Epithelial cell of prostate (primary cell): ENCODE data around the gene SKIC8.
A peak's percentile ranks its signal among the peaks of the same experiment; 100 is the strongest.

Experiments used
- DNase-seq: peaks from one replicate; pipeline ENCODE4 v3.0.0-alpha.2; 2011; ENCODE audit warnings: low read depth, low spot score
- H3K27ac ChIP-seq: fragments of 450-650 bp; 2 replicates; pipeline ENCODE4 v1.5.1; 2017; ENCODE audit warnings: mild to moderate bottlenecking

SKIC8 gene

DNA sequence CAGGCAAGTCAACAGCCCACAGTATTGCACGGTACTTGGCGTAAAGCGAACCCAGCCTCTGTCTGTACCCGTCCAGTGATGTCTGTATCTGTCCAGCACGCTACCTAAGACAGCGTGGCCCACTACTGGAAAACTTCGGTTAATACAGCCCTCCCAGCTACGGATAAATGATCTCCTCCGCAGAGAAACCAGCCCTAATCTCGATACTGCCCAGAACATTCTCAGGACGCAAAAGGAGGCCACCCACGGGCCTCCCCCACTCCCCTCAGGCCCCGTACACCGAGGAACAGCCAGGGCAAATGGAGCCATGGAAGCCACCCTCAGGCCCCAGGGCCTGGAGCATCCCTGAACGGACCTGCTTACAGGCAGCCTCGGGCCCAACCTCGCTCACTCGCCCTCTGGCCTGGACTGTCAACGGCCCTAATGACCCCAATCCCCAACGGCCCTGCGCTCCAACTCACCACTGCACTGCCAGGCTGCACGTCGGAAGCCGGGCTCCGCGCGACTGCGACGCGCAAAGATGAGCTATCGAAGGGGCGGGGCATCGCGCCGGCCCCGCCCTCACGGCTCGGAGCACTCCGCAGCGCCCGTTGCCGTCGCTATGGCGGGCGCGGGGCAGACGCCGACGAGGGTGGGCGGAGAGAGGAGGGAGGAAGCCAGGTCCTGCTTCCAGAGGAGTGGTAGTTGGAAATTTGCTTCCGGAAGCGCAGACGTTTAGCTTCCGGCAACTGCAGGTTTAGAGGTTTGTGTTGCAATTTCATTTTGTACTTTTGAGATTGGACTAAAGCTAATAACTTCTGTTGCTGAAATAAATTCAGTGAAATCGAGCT lies at the start of gene SKIC8:
SKIC8 (minus strand) TSS at position 509 of the 830 bp plus-strand sequence. CDS start 3,923 bp downstream, outside the sequence.
- H3K27ac ChIP-seq: peak within 1 kb of the TSS; percentile 70
- DNase-seq: peak; percentile 41

DNA sequence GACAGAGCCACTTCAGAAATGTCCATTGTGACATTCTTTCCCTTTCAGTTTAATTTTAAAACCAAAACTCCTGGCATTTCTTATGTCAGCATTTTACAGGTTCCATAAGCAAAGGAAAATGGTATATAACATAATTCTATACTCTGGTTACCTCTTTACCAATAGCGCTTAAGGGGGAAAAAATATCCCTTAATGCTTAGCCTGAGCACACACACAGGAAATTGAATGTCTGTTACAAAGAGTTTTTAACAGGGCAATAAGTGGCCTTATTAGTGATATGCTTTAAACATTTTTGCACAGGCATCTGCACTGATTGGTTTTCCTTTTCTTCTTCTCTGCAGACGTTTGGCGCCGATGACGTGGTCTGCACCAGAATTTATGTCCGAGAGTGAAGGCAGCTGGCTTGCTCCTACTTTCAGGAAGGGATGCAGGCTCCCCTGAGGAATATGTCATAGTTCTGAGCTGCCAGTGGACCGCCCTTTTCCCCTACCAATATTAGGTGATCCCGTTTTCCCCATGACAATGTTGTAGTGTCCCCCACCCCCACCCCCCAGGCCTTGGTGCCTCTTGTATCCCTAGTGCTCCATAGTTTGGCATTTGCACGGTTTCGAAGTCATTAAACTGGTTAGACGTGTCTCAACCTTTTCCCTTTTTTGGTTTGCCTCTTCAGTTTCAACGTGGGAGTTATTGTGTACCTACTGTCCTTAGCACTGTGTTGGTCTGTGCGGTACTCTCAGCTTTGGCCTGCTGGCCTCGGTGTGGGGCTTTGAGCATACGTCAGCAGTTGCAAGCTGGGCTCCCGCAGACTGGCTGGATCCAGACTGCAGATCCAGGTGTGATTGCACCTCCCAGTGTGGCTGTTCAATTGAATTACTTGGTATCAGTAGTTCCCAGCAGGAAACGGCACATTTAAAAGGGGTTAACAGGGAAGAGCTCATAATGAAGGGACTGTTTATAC lies 48.5 kb upstream of the SKIC8 start:
- DNase-seq: no peak
- H3K27ac ChIP-seq: no peak overlapping the region

DNA sequence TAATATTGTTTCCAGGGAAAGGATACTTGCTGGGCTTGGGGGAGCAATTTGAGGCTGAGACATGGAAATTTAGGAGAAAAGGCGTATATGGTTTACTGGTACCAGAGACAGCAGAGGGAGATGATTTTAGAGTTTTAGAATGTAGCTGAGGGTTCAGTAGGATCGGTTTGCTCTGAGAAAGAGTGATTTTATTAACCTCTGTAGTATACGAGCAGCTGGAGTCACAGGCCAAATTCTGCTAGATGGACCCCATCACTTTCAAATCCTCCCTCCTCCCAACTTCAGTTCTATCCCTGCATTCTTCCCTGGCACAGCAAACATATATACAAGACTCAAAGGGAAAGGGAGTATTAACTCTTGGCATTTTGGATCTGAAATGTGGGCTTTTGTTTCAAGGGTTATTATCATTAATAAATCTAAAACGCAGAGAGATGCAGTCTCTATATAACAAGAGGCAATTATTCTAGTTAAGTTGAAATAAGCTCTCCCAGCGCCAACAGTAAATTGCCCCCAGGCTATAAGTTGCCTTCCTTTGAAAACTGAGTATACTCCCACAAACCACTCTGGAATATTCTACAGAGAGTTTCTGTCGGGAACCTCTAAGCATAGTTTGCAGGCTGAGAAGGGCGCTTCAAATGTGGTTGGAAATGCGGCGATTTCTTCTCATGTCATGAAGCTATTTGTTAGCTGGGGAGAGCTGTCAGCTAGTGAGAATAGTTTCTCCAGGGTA lies 46.2 kb upstream of the SKIC8 start:
- DNase-seq: no peak
- no peak overlapping the region for H3K27ac ChIP-seq

DNA sequence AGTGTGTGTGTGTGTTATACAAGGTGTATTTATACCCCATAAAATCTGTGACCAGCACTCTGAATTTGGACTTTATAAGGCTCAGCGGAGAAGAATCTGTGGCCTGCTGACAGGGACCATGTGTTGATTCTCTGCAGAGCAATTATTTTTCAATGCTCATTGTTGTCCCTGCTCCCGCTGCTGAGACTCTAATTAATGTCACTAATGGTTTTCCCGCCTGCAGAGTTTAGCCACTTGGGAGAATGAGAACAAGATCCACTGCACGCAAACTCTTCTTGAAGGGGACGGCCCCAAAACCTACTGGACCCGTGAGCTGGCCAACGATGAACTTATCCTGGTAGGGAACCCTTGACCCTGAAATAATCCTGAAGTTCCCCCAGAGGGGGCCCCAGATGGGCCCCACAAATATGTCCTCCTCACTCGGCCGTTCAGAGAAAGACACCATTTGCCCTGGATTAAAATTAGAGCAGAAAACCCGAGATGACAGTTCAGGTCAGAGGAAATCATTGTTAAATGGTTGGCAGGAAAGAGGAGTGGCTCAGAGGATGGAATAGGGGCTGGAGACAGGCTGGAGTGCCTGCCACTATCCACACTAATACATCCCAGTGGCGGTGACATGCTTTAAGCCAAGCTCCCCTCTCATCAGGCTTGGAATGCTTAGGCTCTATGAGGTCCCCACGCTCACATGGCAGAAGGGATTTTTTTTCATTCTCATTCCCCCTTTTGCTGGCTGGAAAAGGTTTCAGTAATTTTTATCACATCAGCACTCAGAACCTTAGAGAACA lies 44.1 kb upstream of the SKIC8 start:
- H3K27ac ChIP-seq: no peak overlapping the region
- no peak for DNase-seq

DNA sequence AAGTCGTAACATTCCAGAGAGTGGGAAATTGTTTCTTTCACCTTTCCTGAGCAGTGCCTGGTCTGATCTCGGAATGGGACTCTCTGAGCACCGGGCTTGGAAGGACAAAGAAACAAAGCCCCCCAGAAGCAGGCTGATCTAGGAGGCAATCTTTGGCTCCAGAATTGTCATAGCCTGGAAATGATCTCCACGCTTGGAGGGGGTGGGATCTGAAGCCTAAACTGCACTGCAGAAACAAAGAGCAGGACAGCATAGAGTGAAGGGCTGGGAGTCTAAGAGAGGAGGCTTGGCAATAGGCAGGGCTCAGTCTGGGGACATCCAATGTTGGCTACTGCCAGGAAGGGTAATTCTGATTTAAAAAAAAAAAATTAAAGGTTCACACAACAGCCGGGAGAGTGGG lies 42.6 kb upstream of the SKIC8 start:
- DNase-seq: no peak
- no peak overlapping the region for H3K27ac ChIP-seq

DNA sequence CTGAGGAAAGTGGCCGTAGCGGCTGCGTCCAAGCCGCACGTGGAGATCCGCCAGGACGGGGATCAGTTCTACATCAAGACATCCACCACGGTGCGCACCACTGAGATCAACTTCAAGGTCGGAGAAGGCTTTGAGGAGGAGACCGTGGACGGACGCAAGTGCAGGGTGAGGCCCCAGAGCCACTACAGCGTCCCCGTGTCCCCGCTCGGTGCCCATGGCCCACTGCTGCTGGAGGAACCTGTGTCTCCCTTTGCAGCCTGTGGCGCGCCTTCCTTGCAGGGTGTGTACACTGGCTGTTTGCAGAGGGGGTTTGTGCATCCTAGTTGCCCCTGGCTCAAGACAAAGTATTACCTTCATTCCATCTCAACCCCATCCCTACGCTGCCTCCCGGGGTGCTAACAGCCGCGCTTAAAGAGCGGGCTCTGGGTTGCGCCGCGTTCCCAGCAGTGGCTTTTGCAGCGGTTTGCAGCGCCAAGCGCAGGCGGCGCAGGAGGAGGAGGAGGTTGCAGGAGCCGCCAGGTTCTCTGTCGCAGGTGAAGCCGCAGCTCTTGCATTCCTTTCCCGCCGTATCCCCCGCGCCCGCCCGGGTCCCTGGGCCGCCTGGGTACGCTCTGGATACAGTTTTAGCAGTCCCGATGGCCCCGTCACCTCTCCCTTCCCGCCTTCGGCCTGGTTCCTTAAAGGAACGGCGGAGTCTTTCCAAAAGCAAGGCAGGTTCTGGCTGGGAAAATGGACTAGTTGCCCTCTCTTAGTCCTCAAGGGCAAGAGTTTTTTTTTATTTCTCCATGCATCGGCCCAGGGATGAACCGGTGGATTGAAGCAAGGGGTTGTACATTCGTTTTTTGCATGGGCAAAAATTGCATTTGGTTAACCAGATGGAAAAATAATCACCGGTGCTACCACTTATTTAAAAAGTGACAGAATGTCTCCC lies 41.9 kb upstream of the SKIC8 start:
- H3K27ac ChIP-seq: no peak overlapping the region
- no peak for DNase-seq

DNA sequence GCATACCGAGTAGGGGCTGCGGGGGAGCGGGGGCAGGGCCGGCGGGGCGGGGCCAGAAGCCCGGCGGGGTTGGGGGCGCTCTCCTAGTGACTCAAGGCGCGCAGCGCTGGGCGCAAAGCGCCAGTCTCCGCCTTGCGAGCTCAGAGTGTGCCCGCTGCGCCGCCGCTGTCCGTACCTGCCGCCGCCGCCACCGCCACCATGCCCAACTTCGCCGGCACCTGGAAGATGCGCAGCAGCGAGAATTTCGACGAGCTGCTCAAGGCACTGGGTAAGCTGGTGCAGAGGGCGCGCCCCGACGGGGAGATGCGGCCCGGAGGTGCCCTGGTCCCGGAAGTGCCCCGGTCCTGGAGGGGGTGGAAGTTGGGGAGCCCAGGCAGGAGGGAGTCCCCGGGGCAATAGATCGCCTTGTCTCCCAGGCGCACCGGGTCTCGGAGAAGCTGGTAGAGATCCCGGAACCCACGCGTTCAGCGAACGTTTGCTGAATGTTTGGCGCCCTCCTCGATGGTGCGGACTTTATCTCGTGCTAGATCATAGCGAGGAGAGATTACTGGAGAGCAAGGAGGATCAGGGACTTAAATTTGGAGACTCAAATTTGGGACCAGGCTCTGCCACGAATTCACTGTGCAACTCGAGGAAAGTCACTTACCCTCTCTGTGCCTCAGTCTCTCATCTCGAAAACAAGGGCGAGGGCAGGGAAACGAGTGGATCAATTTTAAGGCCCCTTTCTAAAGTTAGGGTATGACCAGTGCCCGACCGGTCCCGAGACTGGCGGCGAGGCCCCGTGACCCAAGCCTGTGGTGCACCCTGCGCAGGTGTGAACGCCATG lies 41.0 kb upstream of the SKIC8 start, which contains the start of gene CRABP1:
CRABP1 (plus strand) TSS at position 123 of the 826 bp plus-strand sequence; CDS start at position 199, 76 bp downstream.
- no peak for DNase-seq
- H3K27ac ChIP-seq: no peak within 1 kb of the TSS

DNA sequence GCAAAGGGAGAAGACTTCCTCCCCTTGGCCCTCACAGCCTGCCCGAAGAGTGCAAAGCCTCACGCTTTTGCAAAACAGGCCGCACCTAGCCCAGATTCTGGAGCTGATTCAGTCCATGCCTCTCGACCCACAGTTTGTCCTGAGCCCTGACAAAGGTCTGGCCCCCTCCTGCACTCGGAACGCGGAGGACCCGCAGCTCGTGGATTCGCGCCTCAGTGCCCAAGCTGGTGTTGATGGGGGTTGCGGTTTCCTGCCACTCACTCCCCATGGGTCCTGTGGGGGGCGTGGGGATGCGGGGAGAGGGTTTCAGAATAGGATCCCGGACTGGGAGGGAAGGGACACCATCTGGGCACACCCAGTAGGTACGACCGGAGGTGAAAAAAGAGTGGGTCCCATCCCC lies 40.1 kb upstream of the SKIC8 start:
- no peak overlapping the region for H3K27ac ChIP-seq
- no peak for DNase-seq

DNA sequence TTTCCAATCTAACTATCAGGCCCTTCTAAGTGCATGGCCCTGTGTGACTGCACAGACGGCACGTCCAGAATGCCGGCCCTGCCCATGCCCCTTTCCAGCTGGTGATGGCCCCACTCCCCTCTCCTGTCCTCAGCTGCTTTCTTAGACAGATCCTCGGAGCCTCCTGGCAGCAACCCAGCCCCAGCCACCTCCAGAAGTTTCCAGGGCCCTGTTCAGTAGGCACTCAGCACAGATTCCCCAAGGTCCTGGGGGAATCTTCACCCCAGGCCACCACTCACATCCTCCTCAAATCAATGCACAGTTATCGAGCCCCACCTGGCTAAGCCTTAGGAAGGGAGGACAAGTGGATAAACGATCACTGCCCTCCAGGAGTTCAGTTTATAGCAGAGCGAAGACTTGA lies 39.4 kb upstream of the SKIC8 start:
- no peak overlapping the region for H3K27ac ChIP-seq
- DNase-seq: no peak

DNA sequence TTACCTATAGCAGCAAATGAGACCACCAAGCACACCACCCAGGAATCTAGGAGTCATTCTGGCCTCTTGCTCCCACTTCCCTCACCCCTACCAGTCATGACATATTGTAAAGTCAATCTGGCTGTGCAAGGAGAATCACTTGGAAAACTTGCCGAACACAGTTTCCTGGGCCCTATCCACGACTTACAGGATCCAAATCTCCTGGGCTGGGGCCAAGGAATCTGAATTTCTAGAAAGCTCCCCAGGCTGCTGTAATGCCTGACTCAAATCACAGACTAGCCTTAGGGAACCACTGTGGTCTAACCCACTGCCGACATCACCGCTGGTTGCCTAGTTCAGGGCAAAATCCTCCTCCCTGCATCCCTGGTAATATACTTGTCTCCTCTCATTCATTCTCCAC lies 36.6 kb upstream of the SKIC8 start:
- H3K27ac ChIP-seq: no peak overlapping the region

DNA sequence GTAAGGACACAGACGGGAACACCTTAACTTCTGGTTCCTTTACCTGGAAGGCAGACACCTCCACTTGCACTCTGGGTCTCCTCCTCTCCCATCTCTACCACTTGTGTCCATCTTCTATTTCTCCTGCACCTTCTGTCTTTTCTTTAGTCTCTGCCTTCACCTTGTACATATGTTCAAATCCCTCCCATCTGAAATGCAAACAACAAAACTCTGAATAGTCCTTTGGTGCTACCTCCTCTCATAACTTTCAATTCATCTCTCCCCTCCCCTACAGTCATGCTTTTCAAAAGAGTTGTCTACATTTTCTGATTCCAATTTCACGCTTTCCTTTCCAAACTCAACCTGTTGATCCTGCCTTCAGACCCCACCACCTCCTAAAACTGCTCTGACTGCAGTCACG lies 35.4 kb upstream of the SKIC8 start:
- DNase-seq: no peak
- no peak overlapping the region for H3K27ac ChIP-seq

More for the DNA sequence above, 36.6 kb upstream of the SKIC8 start:
- no peak for DNase-seq

DNA sequence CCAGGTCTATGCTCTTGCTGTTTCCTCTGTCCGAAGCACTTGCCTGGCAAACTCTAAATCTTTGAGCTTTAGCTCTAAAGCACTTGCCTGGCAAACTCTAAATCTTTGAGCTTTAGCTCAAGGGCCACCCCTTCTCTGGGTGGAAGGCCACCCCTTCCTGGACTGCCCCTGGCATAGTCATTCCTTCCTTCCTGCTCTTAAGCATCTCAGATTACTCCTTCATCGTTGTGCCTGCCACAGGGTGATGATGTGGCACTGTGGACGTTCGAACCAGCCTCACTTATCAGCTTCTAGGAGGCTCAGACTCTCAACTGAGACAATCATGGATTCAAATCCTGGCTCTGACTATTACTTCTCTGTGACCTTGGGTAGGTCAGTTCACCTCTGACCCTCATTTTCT lies 30.2 kb upstream of the SKIC8 start:
- DNase-seq: no peak

DNA sequence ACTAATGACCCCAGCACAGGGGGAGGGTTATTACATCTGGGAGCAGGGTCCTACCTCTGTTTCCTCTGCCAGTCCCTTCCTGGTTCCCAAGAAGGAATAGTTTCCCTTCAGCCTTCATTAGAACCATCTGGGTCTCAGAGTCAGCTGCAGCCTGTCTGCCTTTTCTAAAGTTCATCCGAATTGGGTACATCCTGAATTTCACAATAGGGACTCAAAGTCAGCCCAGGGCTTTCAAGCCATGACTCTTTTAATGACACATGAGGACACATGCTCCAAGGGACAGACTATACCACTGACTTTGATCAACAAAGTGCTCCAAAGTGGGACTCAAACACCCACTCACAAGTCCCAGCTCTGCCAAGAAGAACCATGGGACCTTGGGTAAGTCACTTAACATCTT lies 28.1 kb upstream of the SKIC8 start:
- DNase-seq: no peak
- no peak overlapping the region for H3K27ac ChIP-seq

More for the DNA sequence above, 30.2 kb upstream of the SKIC8 start:
- H3K27ac ChIP-seq: no peak overlapping the region

DNA sequence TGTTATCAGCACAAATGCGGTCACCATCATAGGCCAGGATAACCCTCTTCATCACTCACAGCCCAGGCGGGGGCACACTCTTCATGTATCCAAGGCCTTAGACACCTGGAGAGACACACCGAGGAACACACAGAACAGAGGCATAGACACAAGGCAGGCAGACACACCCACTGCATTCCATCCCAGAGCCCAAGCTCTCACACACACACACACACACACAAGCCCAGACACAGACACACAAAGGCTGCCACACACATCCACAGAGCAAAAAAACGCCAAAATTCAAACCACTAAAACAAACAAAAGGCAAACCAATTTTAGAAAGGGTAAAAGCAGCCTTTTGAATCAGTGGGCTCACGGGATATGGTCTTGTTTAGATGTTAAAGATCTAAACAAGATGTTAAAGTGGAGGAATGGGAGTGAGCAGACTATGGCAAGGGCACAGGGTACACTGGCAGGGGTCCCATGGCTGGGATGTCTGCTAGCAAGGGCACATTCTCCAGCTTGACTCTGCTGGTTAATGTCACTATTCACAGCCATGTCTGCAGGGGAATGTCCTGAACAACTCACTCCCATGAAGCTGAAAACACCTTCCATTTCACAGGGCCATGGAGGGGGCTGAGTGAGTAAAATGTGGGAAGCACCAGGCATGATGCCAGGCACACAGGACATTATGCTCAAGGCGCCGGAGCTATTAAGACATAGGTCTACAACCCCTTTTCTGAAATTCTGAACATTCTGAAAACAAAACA lies 25.9 kb upstream of the SKIC8 start:
- H3K27ac ChIP-seq: no peak overlapping the region
- DNase-seq: peak; percentile 26

DNA sequence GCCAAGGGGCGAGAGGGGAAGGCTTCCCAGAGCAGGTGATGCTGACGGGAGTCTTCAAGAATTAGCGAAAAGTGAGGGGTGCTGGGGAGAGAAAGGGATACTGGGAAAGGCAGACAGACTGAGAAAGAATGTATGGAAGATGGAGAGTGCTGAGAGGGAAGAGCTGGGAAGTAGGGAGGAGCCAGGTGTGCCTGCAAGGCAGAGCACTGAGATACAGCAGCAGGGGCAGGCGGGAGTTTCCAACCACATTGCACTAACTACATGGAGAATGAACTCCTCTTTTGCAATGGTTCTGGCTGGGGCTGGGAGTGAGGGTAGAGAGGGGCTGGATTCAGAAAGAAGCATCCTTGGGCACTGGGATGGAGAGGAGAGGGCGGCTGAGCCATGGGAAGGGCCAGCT lies 24.7 kb upstream of the SKIC8 start:
- no peak overlapping the region for H3K27ac ChIP-seq
- DNase-seq: no peak

DNA sequence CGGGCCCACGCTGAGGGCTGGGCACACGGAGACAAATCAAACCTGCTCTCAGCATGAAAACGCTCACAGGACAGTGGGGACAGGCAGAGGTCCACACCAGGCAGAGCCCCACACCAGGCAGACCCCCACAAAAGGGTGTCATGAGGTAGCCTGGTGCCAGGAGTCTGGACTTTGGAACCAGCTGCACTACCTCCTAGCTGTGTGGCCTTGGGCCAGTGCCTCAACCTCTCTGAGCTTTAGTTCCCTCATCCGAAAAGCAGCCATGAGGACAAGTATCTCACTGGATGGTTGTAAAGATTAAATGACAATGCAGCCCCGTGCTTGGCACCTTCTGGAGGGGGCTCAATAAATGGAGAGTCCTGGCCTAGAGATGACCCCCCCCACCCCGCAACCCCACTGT lies 24.3 kb upstream of the SKIC8 start:
- DNase-seq: no peak

More for the DNA sequence above, 24.3 kb upstream of the SKIC8 start:
- no peak overlapping the region for H3K27ac ChIP-seq
